HG03460 (cell line): ENCODE measurements around the gene ALS2CL.
"Not testable (repeated sequence)": the region's sequence is repeated elsewhere in the genome, so short reads cannot be mapped to it uniquely, and the experiment has no call there.

ENCODE experiments used
- ATAC-seq: cut with Tn5 transposase; IDR thresholded peaks from one replicate; pipeline ENCODE4 v1.9.1; 2021; ENCODE audit not compliant: unreplicated experiment

The ALS2CL gene

GRCh38 chr3:46705022-46705530 is 11.6 kb upstream of the ALS2CL start:
- ATAC-seq = no peak

- ATAC-seq = not testable (repeated sequence)
Observed at GRCh38 chr3:46704346-46704745, 10.9 kb upstream of the ALS2CL start.

GRCh38 chr3:46703013-46703520 is 9.6 kb upstream of the ALS2CL start:
- ATAC-seq = no peak

DNA sequence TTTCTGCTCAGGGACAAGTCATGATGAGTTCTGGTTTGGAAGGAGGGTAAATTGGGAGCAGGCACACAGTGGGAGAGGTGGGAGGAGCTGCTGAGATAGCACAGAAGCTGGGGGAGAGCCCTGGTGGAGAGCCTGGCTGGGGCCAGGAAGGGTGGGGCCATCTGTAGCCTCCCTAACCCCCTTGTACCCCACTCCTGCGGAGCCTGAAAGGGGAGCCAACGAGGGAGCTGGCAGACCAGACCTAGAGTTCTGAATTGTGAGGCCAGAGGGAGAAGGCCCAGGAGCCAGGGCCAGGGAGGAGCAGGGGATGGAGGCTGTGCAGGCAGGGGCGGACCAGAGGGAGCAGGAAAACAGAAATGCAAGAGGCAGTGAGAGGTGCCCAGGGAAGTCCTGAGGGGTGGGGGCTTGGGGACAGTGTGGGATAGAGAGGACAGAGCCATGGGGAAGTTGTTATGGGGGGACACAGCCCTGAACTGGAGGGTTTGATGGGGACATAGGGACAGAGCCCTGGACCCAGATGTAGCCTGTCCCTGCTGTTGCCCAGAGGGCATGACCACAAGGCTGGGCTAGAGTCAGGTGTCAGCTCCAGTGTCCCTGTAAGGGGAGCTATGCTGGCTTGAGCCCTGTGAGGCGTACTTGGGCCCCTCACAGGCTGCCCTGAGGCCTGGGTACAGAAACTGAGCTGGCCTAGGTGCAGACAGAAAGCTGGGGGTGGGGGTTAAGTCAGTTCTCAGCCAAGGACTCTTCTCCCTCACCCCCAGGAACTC is 8.9 kb upstream of the ALS2CL start:
- no peak for ATAC-seq

DNA sequence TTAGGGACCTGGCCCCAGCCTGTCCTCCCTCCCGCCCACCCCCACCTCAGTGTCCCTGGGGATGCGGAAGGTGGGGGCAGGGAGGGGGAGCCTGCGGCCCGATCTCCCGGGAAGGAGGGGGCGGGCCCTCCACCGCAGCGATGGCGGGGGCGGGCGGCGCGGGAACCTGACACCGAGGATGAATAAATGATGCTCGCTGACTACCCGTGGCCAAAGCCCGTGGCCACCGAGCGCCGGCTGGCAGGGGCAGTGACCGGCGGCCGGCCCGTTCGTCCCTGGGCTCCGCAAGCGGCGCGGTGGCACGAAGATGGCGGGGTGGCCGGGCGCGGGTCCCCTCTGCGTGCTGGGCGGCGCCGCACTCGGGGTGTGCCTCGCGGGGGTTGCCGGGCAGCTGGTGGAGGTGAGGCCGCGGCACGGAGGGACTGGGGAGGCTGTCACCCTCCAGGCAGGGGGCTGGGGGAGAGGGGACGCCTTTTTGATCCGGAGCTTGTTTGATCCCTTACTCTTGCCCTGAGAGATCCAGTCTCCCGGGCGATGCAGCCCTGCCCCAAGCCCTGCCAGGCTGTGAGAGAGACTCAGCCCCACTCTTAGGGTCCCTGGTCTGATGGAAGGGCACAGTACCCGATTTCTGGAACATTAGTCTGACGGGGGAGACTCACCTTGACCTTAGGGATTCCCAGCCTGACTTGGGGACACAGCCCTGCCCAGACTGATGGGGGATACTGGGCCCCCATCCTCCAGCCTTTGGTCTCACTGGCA is 7.9 kb upstream of the ALS2CL start, which contains the start of gene TMIE:
TSS of gene TMIE (plus strand) at position 212 of the 759 bp plus-strand sequence. CDS start at position 308, 96 bp downstream.
- ATAC-seq = no peak

DNA sequence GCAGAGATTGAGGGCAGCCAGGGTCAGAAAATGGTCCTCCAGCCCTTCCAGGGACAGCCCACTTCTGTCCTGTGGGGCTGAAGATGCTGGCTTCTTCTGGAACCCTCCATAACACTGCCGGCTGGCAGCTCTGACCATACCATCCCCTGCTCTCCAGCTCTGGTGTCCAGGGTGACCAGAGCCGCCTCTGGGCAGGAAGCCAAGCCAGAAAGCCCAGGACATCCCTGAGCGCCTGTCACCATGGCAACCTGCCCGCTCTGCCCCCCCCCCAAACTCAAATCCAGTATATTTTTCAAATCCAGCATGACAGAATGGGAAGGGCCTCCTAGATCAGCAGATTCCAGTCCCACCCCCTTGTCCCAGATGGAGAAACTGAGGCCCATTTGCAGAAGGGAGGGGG is 7.3 kb upstream of the ALS2CL start:
- ATAC-seq = no peak

- no peak for ATAC-seq
Observed at GRCh38 chr3:46699676-46700523, 6.4 kb upstream of the ALS2CL start.

- ATAC-seq = no peak
Observed at GRCh38 chr3:46695962-46696894, 2.7 kb upstream of the ALS2CL start.

GRCh38 chr3:46695177-46695961 is 1.9 kb upstream of the ALS2CL start:
- ATAC-seq = no peak

- ATAC-seq = no peak
Observed at GRCh38 chr3:46694520-46694919, 1.0 kb upstream of the ALS2CL start.

- ATAC-seq = no peak
Observed at GRCh38 chr3:46693892-46694226, 380 bp upstream of the ALS2CL start.

GRCh38 chr3:46692566-46692990 is 901 bp downstream of the ALS2CL start:
- ATAC-seq = no peak

- ATAC-seq = no peak
Observed at GRCh38 chr3:46690798-46691197, 2.7 kb downstream of the ALS2CL start.

GRCh38 chr3:46685446-46685845 is 8.0 kb downstream of the ALS2CL start:
- ATAC-seq = no peak

GRCh38 chr3:46684891-46685290 is 8.6 kb downstream of the ALS2CL start:
- ATAC-seq = no peak

DNA sequence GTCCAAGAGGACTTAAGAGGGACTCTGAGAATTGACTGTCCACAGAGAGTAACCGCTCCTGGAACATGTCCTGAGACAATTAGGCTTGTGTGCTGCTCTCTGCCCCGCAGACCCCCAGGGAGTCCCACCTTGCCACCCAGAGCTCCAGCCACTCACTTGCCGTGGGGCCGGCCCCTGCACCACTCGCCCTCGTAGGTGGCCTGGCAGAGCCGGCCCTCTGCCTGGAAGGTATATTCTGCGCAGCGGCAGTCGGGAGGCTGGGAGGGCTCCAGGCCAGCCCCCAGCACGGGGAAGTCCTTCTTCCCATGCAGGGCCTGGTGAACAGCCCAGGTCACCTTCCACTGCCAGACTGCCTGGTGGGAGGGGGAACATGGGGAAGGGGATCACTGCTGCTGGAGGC is 10.5 kb downstream of the ALS2CL start:
- ATAC-seq = no peak

DNA sequence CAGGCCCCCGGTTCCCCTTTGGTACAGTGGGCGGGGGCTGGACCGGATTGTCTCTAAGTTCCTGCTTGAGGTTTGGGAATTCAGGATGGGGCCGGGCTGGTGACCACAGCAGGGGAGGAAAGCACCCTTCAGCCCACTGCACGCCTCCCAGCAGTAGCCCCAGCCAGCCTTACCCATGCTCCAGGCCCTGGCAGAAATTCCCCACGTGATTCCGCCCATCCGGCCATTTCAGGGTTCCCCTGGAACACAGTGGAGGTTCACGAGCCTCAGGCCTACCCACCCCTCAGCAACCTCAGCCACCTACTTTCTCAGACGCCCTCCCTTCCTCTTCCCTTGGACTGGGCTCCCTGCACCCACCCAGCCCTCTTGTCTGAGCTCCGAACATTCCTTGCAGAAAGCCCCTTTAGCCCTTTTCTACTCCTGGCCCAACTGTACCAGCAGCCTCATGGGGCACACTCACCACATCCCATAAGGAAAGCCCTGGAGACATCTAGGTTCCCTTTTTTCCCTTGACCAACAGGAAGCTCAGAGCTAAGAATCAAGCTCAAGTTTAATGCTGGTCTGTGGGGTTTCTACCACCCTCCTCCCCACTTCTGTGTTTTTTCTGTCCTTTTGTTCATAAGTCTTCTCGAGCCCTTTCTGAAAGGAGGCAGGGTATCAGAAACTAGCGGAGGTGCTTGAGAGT is 11.5 kb downstream of the ALS2CL start:
- no peak for ATAC-seq

DNA sequence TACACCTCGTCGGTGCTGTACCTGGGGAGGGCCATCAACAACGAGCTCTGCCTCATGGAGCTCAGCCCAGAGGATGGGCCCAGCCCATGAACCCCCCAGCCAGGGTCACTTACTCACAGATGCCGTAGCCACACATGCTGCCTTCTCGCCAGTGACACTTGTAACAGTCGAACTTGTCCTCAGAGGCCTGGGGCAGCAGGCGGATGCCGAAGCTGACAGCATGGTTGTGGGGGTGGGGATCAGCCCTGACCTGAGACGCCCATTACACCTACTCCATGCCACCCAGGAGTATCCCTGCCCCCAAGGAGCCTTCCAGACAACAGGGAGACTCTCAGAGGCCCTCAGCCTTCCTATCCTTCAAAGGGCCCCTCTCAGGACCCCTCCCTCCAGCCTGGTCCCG is 12.1 kb downstream of the ALS2CL start:
- no peak for ATAC-seq
